H9 (cell line): ENCODE measurements around the gene MPHOSPH8. TPM values are rescaled to one million over a fixed set of nuclear protein-coding genes. Genes with fewer than 3 reads are reported as not detected.

Experiments
- DNase-seq: peaks from one replicate; pipeline ENCODE4 v3.0.0-alpha.2; 2017
- H2AFZ ChIP-seq: one replicate; pipeline ENCODE4 v1.6.1; 2013; ENCODE audit warnings: mild to moderate bottlenecking, low read length, control low read depth, moderate library complexity
- H2AK5ac ChIP-seq: 2 replicates; pipeline ENCODE4 v1.6.1; 2013; ENCODE audit warnings: low read length, control low read depth, mixed read lengths; ENCODE audit not compliant: insufficient read length
- H2BK120ac ChIP-seq: one replicate; pipeline ENCODE4 v1.6.1; 2013; ENCODE audit warnings: low read depth, mild to moderate bottlenecking, low read length, control low read depth, inconsistent platforms; ENCODE audit not compliant: poor library complexity, severe bottlenecking
- H2BK12ac ChIP-seq: 2 replicates; pipeline ENCODE4 v1.6.1; 2013; ENCODE audit warnings: low read length, control low read depth, mixed read lengths, low read depth; ENCODE audit not compliant: insufficient read length
- H2BK15ac ChIP-seq: 2 replicates; pipeline ENCODE4 v1.6.1; 2013; ENCODE audit warnings: low read depth, low read length, control low read depth
- H2BK20ac ChIP-seq: one replicate; pipeline ENCODE4 v1.6.1; 2013; ENCODE audit warnings: low read depth, mild to moderate bottlenecking, low read length, control low read depth, inconsistent platforms; ENCODE audit not compliant: poor library complexity, severe bottlenecking
- H2BK5ac ChIP-seq: 2 replicates; pipeline ENCODE4 v1.6.1; 2013; ENCODE audit warnings: low read length, control low read depth, mixed read lengths; ENCODE audit not compliant: insufficient read length
- H3K14ac ChIP-seq: 2 replicates; pipeline ENCODE4 v1.6.1; 2013; ENCODE audit warnings: low read length, control low read depth; ENCODE audit not compliant: insufficient read depth
- H3K18ac ChIP-seq: 2 replicates; pipeline ENCODE4 v1.6.1; 2013; ENCODE audit warnings: low read depth, mild to moderate bottlenecking, mixed read lengths, low read length, control low read depth; ENCODE audit not compliant: insufficient read length
- H3K23ac ChIP-seq: 2 replicates; pipeline ENCODE4 v1.6.1; 2013; ENCODE audit warnings: low read length, control low read depth, mixed read lengths, low read depth; ENCODE audit not compliant: insufficient read length
- H3K23me2 ChIP-seq: 2 replicates; pipeline ENCODE4 v1.6.1; 2013; ENCODE audit warnings: low read depth, mild to moderate bottlenecking, mixed read lengths, low read length, control low read depth; ENCODE audit not compliant: insufficient read length, poor library complexity, severe bottlenecking
- H3K27ac ChIP-seq: 2 replicates; pipeline ENCODE4 v1.5.1; 2013; ENCODE audit warnings: low read length, control low read depth, mixed read lengths, low read depth; ENCODE audit not compliant: insufficient read length
- H3K27me3 ChIP-seq: 2 replicates; pipeline ENCODE4 v1.6.1; 2013; ENCODE audit warnings: low read length, control low read depth, inconsistent platforms; ENCODE audit not compliant: insufficient read depth
- H3K4ac ChIP-seq: 2 replicates; pipeline ENCODE4 v1.6.1; 2013; ENCODE audit warnings: low read depth, mild to moderate bottlenecking, control low read depth, inconsistent platforms, low read length, moderate library complexity
- H3K4me1 ChIP-seq: 2 replicates; pipeline ENCODE4 v1.6.1; 2013; ENCODE audit warnings: low read length, control low read depth, inconsistent platforms; ENCODE audit not compliant: insufficient read depth
- H3K4me2 ChIP-seq: 2 replicates; pipeline ENCODE4 v1.6.1; 2013; ENCODE audit warnings: low read length, control low read depth, mixed read lengths; ENCODE audit not compliant: insufficient read length, insufficient read depth
- H3K56ac ChIP-seq: 2 replicates; pipeline ENCODE4 v1.6.1; 2013; ENCODE audit warnings: low read depth, mild to moderate bottlenecking, mixed read lengths, low read length, control low read depth; ENCODE audit not compliant: insufficient read length
- H3K79me1 ChIP-seq: 2 replicates; pipeline ENCODE4 v1.6.1; 2013; ENCODE audit warnings: low read depth, mild to moderate bottlenecking, moderate library complexity, low read length, control low read depth, inconsistent platforms; ENCODE audit not compliant: insufficient read depth, poor library complexity, severe bottlenecking
- H3K79me2 ChIP-seq: 2 replicates; pipeline ENCODE4 v1.6.1; 2013; ENCODE audit warnings: low read length, control low read depth, inconsistent platforms; ENCODE audit not compliant: insufficient read depth
- H3K9ac ChIP-seq: 2 replicates; pipeline ENCODE4 v1.6.1; 2013; ENCODE audit warnings: low read length, control low read depth, mixed read lengths; ENCODE audit not compliant: insufficient read length; ENCODE audit errors: extremely low read depth
- H3K9me3 ChIP-seq: one replicate; pipeline ENCODE4 v1.6.1; 2013; ENCODE audit warnings: low read depth, low read length, inconsistent platforms; ENCODE audit not compliant: control insufficient read depth
- H3T11ph ChIP-seq: one replicate; pipeline ENCODE4 v1.6.1; 2013; ENCODE audit warnings: mild to moderate bottlenecking, low read length, control low read depth, inconsistent platforms
- H4K20me1 ChIP-seq: one replicate; pipeline ENCODE4 v1.6.1; 2013; ENCODE audit not compliant: control insufficient read depth, insufficient read length, insufficient read depth
- H4K5ac ChIP-seq: 2 replicates; pipeline ENCODE4 v1.6.1; 2013; ENCODE audit warnings: low read depth, mild to moderate bottlenecking, mixed read lengths, low read length, control low read depth; ENCODE audit not compliant: insufficient read length
- H4K8ac ChIP-seq: replicated peaks from 2 replicates; pipeline ENCODE4 v1.6.1; 2013; ENCODE audit warnings: low read length, control low read depth, mixed read lengths, low read depth; ENCODE audit not compliant: insufficient read length
- H4K91ac ChIP-seq: 2 replicates; pipeline ENCODE4 v1.6.1; 2013; ENCODE audit warnings: low read depth, mild to moderate bottlenecking, moderate library complexity, mixed read lengths, low read length, control low read depth; ENCODE audit not compliant: insufficient read length
- H3K27ac Mint-ChIP-seq, 3 experiments: 2 replicates in 2 of 3; 3 replicates in 1 of 3; pipeline ENCODE4 v1.8.0; 2020 to 2021; ENCODE audit warnings: mixed read lengths in 3 of 3, mild to moderate bottlenecking in 1 of 3, moderate library complexity in 1 of 3
- H3K27me3 Mint-ChIP-seq: 2 replicates; pipeline ENCODE4 v1.8.0; 2021; ENCODE audit warnings: low read depth, mild to moderate bottlenecking, moderate library complexity, mixed read lengths
- H3K36me3 Mint-ChIP-seq, 3 experiments: 2 replicates in 2 of 3; 3 replicates in 1 of 3; pipeline ENCODE4 v1.8.0; 2020 to 2021; ENCODE audit warnings: low read depth in 3 of 3, mixed read lengths in 3 of 3; ENCODE audit not compliant: insufficient read depth in 1 of 3
- H3K4me1 Mint-ChIP-seq, 2 experiments: 2 replicates each; pipeline ENCODE4 v1.8.0; 2020; ENCODE audit warnings: mixed read lengths in 2 of 2
- H3K4me3 Mint-ChIP-seq, 2 experiments: 2 replicates in 1 of 2; 3 replicates in 1 of 2; pipeline ENCODE4 v1.8.0; 2020 to 2021; ENCODE audit warnings: mild to moderate bottlenecking in 2 of 2, mixed read lengths in 2 of 2, moderate library complexity in 1 of 2
- H3K9me3 Mint-ChIP-seq, 2 experiments: 2 replicates in 1 of 2; 3 replicates in 1 of 2; pipeline ENCODE4 v1.8.0; 2020; ENCODE audit warnings: mild to moderate bottlenecking in 2 of 2, mixed read lengths in 2 of 2, moderate library complexity in 1 of 2
- WGBS: extraction: QIAGEN DNeasy Blood & Tissue Kit; methylation state at CpG from one replicate; pipeline ENCODE4 v1.1.7; 2013; ENCODE audit warnings: missing lambda C conversion rate, low lambda C conversion rate, mixed read lengths; ENCODE audit not compliant: insufficient read length; ENCODE audit errors: extremely low coverage; 5-methylcytosine and 5-hydroxymethylcytosine counted together
- total RNA-seq: library from RNA; stranded (reverse); gene quantifications from 2 replicates; pipeline ENCODE4 v1.2.1, GENCODE V29; 2021
- TF ChIP-seq, protein P1 (sequence below): fragments of 200-600 bp; sonication (generic); conservative IDR thresholded peaks from 3 replicates; pipeline ENCODE4 v1.8.0; 2021; ENCODE audit warnings: antibody characterized with exemption, mild to moderate bottlenecking

The MPHOSPH8 gene
- total RNA-seq, 1 experiment from 2014 or later: 21.1 TPM

- Histone ChIP-seq H3K79me1 (peaks cover 4% of the 10 kb centered on the region), H3K23ac (no peak overlapping the region), H3K18ac (no peak overlapping the region), H4K5ac (no peak overlapping the region), H4K91ac (no peak overlapping the region), H3K9me3 (no peaks in the 10 kb centered on the region), H3K4me2 (no peak overlapping the region), H3K23me2 (no peaks in the 10 kb centered on the region), H2BK15ac (no peak overlapping the region), H2AK5ac (no peak overlapping the region), H3K4me1 (no peaks in the 10 kb centered on the region), H2AFZ (no peak overlapping the region), H3K4ac (no peak overlapping the region), H4K20me1 (no peaks in the 10 kb centered on the region), H3K27me3 (no peaks in the 10 kb centered on the region), H3K27ac (no peak overlapping the region), H2BK5ac (no peak overlapping the region), H3T11ph (no peak overlapping the region), H2BK120ac (no peak overlapping the region), H3K56ac (no peak overlapping the region), H4K8ac (no peak overlapping the region), H3K14ac (no peak overlapping the region), H3K9ac (no peak overlapping the region), H3K79me2 (no peaks in the 10 kb centered on the region), H2BK12ac (no peak overlapping the region), H2BK20ac (no peak overlapping the region)
- Mint-ChIP-seq H3K4me3 (no peak overlapping the region), H3K9me3 (no peaks in the 10 kb centered on the region), H3K4me1 (peaks cover 2 to 6% of the 10 kb centered on the region in 2 experiments; a peak in 1 of 4 replicates), H3K36me3 (peaks cover 35 to 65% (median 65%) of the 10 kb centered on the region in 3 experiments), H3K27ac (peak overlapping the region in 2 of 3 experiments; percentile 19 to 61; a peak in 4 of 7 replicates), H3K27me3 (no peaks in the 10 kb centered on the region)
- TF ChIP-seq, protein P1, sequence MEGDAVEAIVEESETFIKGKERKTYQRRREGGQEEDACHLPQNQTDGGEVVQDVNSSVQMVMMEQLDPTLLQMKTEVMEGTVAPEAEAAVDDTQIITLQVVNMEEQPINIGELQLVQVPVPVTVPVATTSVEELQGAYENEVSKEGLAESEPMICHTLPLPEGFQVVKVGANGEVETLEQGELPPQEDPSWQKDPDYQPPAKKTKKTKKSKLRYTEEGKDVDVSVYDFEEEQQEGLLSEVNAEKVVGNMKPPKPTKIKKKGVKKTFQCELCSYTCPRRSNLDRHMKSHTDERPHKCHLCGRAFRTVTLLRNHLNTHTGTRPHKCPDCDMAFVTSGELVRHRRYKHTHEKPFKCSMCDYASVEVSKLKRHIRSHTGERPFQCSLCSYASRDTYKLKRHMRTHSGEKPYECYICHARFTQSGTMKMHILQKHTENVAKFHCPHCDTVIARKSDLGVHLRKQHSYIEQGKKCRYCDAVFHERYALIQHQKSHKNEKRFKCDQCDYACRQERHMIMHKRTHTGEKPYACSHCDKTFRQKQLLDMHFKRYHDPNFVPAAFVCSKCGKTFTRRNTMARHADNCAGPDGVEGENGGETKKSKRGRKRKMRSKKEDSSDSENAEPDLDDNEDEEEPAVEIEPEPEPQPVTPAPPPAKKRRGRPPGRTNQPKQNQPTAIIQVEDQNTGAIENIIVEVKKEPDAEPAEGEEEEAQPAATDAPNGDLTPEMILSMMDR: no peak
- WGBS: no CpG with 5 or more reads among the region's 10 CpGs
- DNase-seq: no peak
Measured at GRCh38 chr13:19674898-19675297, 41.4 kb downstream of the MPHOSPH8 start.
